IMR-90 (cell line): ENCODE data around the gene ANKRD40.

Experiments
- CTCF ChIP-seq: conservative IDR thresholded peaks from 2 replicates; pipeline ENCODE4 v1.5.1; 2012; ENCODE audit warnings: mild to moderate bottlenecking, low read depth, low read length, improper control_type of control experiment
- POLR2A ChIP-seq: IDR thresholded peaks from 2 replicates; pipeline ENCODE4 v1.6.1; 2012; ENCODE audit warnings: mild to moderate bottlenecking, low read depth, low read length
- RCOR1 ChIP-seq: IDR thresholded peaks from 2 replicates; pipeline ENCODE4 v1.6.1; 2012; ENCODE audit warnings: mild to moderate bottlenecking, low read length, improper control_type of control experiment; ENCODE audit not compliant: insufficient replicate concordance
- RFX5 ChIP-seq: IDR thresholded peaks from 2 replicates; pipeline ENCODE4 v1.8.0; 2012; ENCODE audit warnings: low read depth, mild to moderate bottlenecking, low read length, moderate library complexity
- SMC3 ChIP-seq: fragments of 150-350 bp; IDR thresholded peaks from 2 replicates; pipeline ENCODE4 v1.6.1; 2016; ENCODE audit warnings: low read depth, mild to moderate bottlenecking, antibody characterized with exemption, low read length, moderate library complexity

GRCh38 chr17:50703162-50703561 lies 4.6 kb downstream of the ANKRD40 start:
- TF ChIP-seq RCOR1 (no peak), CTCF (no peak), POLR2A (no peak), SMC3 (no peak), RFX5 (no peak)
